Gastroesophageal sphincter (tissue), 3 donors: ENCODE measurements around the gene MYO18A.

Source experiments
- CTCF ChIP-seq, 4 experiments: fragments of 200-600 bp in 2 of 4; fragments of 450-650 bp in 2 of 4; sonication (generic) in 1 of 4; IDR thresholded peaks; one replicate each; pipeline ENCODE4 v1.5.1; 2017 to 2019; ENCODE audit warnings: antibody characterized with exemption in 4 of 4, mild to moderate bottlenecking in 2 of 4, moderate library complexity in 2 of 4
- POLR2A ChIP-seq, 2 donors: fragments of 450-650 bp; IDR thresholded peaks; one replicate each; pipeline ENCODE4 v1.6.1; 2017; ENCODE audit warnings: antibody characterized with exemption in 2 of 2, mild to moderate bottlenecking in 2 of 2, moderate library complexity in 1 of 2
- POLR2AphosphoS5 ChIP-seq: sonication (generic); formaldehyde crosslinking; IDR thresholded peaks from one replicate; pipeline ENCODE4 v1.6.1; 2017; ENCODE audit warnings: antibody characterized with exemption

DNA sequence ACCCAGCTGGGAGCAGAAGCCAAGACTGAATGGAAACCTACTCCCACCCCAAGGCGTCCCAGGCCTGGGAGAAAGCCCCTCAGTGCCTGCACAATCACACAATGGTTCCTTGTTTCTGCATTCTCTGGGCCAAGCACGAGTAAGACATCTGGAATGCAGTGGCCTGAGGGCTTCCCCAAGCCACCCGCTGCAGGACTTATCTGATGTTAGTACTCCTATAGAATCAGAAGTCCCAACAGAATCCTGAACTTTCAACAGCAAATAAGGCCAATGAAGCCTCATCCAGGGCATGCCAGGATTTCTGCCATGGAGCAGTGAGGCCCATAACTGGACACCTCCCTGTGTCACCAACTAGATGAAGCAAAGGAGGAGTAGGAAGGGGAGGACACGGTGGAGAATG lies 28.6 kb downstream of the MYO18A start:
- TF ChIP-seq CTCF (IDR thresholded peaks at IDR 0.05) (no peak), POLR2AphosphoS5 (no peak), POLR2A (IDR thresholded peaks at IDR 0.05) (no peak)
